Measurements from ENCODE around the gene HSPB1.

Gene HSPB1

GRCh38 chr7:76267107-76267893, 35.2 kb upstream of the HSPB1 start:
- ATAC-seq, result no peak
- TF ChIP-seq, protein P1, sequence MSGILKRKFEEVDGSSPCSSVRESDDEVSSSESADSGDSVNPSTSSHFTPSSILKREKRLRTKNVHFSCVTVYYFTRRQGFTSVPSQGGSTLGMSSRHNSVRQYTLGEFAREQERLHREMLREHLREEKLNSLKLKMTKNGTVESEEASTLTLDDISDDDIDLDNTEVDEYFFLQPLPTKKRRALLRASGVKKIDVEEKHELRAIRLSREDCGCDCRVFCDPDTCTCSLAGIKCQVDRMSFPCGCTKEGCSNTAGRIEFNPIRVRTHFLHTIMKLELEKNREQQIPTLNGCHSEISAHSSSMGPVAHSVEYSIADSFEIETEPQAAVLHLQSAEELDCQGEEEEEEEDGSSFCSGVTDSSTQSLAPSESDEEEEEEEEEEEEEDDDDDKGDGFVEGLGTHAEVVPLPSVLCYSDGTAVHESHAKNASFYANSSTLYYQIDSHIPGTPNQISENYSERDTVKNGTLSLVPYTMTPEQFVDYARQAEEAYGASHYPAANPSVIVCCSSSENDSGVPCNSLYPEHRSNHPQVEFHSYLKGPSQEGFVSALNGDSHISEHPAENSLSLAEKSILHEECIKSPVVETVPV (CRISPR knock-in tag; IDR thresholded peaks at IDR 0.05), result no peak
- TF ChIP-seq SNAI2 (CRISPR knock-in tag; IDR thresholded peaks at IDR 0.05) (no peak), BACH2 (CRISPR knock-in tag; IDR thresholded peaks at IDR 0.05; ENCODE audit: borderline replicate concordance) (no peak), CSDC2 (CRISPR knock-in tag; IDR thresholded peaks at IDR 0.05) (no peak), TCF4 (CRISPR knock-in tag; IDR thresholded peaks at IDR 0.05; ENCODE audit: borderline replicate concordance) (no peak), GLIS3 (CRISPR knock-in tag; IDR thresholded peaks at IDR 0.05) (no peak), ESRRG (CRISPR knock-in tag; IDR thresholded peaks at IDR 0.05) (no peak), OSR1 (CRISPR knock-in tag; IDR thresholded peaks at IDR 0.05) (no peak), ZFP3 (CRISPR knock-in tag; IDR thresholded peaks at IDR 0.05) (no peak), PATZ1 (CRISPR knock-in tag; IDR thresholded peaks at IDR 0.05; ENCODE audit: borderline replicate concordance) (no peak), ISL1 (CRISPR knock-in tag; IDR thresholded peaks at IDR 0.05) (no peak), RARB (CRISPR knock-in tag; IDR thresholded peaks at IDR 0.05) (no peak), ZC3H10 (CRISPR knock-in tag; IDR thresholded peaks at IDR 0.05) (no peak), ZNF8 (CRISPR knock-in tag; IDR thresholded peaks at IDR 0.05) (no peak), ZFP30 (CRISPR knock-in tag; IDR thresholded peaks at IDR 0.05) (no peak)
- TF ChIP-seq, protein P2, sequence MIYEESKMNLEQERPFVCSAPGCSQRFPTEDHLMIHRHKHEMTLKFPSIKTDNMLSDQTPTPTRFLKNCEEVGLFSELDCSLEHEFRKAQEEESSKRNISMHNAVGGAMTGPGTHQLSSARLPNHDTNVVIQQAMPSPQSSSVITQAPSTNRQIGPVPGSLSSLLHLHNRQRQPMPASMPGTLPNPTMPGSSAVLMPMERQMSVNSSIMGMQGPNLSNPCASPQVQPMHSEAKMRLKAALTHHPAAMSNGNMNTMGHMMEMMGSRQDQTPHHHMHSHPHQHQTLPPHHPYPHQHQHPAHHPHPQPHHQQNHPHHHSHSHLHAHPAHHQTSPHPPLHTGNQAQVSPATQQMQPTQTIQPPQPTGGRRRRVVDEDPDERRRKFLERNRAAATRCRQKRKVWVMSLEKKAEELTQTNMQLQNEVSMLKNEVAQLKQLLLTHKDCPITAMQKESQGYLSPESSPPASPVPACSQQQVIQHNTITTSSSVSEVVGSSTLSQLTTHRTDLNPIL (CRISPR knock-in tag; IDR thresholded peaks at IDR 0.05; ENCODE audit: low read depth), result no peak
- TF ChIP-seq, protein P3, sequence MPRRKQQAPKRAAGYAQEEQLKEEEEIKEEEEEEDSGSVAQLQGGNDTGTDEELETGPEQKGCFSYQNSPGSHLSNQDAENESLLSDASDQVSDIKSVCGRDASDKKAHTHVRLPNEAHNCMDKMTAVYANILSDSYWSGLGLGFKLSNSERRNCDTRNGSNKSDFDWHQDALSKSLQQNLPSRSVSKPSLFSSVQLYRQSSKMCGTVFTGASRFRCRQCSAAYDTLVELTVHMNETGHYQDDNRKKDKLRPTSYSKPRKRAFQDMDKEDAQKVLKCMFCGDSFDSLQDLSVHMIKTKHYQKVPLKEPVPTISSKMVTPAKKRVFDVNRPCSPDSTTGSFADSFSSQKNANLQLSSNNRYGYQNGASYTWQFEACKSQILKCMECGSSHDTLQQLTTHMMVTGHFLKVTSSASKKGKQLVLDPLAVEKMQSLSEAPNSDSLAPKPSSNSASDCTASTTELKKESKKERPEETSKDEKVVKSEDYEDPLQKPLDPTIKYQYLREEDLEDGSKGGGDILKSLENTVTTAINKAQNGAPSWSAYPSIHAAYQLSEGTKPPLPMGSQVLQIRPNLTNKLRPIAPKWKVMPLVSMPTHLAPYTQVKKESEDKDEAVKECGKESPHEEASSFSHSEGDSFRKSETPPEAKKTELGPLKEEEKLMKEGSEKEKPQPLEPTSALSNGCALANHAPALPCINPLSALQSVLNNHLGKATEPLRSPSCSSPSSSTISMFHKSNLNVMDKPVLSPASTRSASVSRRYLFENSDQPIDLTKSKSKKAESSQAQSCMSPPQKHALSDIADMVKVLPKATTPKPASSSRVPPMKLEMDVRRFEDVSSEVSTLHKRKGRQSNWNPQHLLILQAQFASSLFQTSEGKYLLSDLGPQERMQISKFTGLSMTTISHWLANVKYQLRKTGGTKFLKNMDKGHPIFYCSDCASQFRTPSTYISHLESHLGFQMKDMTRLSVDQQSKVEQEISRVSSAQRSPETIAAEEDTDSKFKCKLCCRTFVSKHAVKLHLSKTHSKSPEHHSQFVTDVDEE (CRISPR knock-in tag; IDR thresholded peaks at IDR 0.05), result no peak

GRCh38 chr7:76267894-76268183, 34.6 kb upstream of the HSPB1 start:
- no peak for TF ChIP-seq ZNF8 (CRISPR knock-in tag; IDR thresholded peaks at IDR 0.05)
- TF ChIP-seq, protein P1 (CRISPR knock-in tag; IDR thresholded peaks at IDR 0.05), result no peak
- TF ChIP-seq ZC3H10 (CRISPR knock-in tag; IDR thresholded peaks at IDR 0.05), result no peak
- TF ChIP-seq ZNF565 (CRISPR knock-in tag; conservative IDR thresholded peaks at IDR 0.05; ENCODE audit: low read depth), result no peak
- no peak for TF ChIP-seq ISL1 (CRISPR knock-in tag; IDR thresholded peaks at IDR 0.05)
- no peak for TF ChIP-seq OSR1 (CRISPR knock-in tag; IDR thresholded peaks at IDR 0.05)
- TF ChIP-seq TOX (CRISPR knock-in tag; IDR thresholded peaks at IDR 0.05; ENCODE audit: borderline replicate concordance), result no peak
- TF ChIP-seq, protein P3 (CRISPR knock-in tag; IDR thresholded peaks at IDR 0.05), result no peak

More at GRCh38 chr7:76267894-76268183, 34.6 kb upstream of the HSPB1 start:
- no peak for ATAC-seq
